Measurements from ENCODE around the gene TMPRSS9.

DNA sequence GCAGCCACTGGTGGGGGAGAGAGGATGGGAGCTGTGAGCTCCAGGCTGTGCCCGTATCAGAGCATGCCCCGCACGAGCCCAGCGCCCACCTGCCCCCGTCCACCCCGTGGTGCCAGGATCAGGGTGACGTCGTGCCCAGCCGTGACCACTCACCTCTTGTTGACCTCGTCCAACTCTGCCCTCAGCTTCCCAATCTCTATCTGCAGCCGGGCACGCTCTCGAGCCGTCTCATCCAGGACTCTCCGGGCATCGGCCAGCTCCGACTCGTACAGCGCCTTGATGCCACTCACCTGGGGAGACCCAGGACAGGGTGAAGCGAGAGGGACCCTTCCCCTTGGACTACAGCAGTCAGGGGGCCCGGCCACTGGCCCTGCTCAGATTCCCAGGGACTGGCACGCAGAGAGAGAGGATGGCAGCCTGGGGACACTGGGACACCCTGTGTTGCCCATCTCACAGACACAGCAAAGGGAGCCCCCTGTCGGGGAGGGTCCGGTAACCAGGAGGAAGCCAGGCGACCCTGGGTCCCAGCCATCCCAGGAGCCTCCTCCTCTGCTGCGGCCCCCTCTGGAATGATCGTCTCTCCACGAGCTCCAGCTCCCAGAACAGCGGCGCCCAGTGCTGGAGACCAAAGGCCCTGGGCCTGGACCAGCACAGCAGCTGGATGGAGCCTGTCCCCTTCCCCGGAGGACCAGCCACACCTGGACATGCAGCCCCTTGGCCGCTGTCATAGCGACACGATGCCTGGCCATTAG, 84.4 kb downstream of the TMPRSS9 start:
- TF ChIP-seq, protein P1, sequence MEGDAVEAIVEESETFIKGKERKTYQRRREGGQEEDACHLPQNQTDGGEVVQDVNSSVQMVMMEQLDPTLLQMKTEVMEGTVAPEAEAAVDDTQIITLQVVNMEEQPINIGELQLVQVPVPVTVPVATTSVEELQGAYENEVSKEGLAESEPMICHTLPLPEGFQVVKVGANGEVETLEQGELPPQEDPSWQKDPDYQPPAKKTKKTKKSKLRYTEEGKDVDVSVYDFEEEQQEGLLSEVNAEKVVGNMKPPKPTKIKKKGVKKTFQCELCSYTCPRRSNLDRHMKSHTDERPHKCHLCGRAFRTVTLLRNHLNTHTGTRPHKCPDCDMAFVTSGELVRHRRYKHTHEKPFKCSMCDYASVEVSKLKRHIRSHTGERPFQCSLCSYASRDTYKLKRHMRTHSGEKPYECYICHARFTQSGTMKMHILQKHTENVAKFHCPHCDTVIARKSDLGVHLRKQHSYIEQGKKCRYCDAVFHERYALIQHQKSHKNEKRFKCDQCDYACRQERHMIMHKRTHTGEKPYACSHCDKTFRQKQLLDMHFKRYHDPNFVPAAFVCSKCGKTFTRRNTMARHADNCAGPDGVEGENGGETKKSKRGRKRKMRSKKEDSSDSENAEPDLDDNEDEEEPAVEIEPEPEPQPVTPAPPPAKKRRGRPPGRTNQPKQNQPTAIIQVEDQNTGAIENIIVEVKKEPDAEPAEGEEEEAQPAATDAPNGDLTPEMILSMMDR (IDR thresholded peaks at IDR 0.05): no peak
- TF ChIP-seq POLR2A (IDR thresholded peaks at IDR 0.05): no peak

Data from Peyer's patch (tissue), 4 donors.